Hindlimb muscle (tissue), 1 donor: ENCODE results near the gene FARSA. TPM values are rescaled to one million over a fixed set of nuclear protein-coding genes. Genes with fewer than 3 reads are reported as not detected.
"Not testable (repeated sequence)": the region's sequence is repeated elsewhere in the genome, so short reads cannot be mapped to it uniquely, and the experiment has no call there.

Source experiments
- DNase-seq: peaks from one replicate; pipeline ENCODE4 v3.0.0-alpha.2; 2013
- polyA plus RNA-seq: library from polyadenylated mRNA; unstranded; fragments of 120-200 nt; gene quantifications from one replicate; pipeline ENCODE4 v1.2.1, GENCODE V29; 2013; ENCODE audit not compliant: insufficient read length

Gene FARSA
- polyA plus RNA-seq, 1 donor: 43.3 TPM

DNA sequence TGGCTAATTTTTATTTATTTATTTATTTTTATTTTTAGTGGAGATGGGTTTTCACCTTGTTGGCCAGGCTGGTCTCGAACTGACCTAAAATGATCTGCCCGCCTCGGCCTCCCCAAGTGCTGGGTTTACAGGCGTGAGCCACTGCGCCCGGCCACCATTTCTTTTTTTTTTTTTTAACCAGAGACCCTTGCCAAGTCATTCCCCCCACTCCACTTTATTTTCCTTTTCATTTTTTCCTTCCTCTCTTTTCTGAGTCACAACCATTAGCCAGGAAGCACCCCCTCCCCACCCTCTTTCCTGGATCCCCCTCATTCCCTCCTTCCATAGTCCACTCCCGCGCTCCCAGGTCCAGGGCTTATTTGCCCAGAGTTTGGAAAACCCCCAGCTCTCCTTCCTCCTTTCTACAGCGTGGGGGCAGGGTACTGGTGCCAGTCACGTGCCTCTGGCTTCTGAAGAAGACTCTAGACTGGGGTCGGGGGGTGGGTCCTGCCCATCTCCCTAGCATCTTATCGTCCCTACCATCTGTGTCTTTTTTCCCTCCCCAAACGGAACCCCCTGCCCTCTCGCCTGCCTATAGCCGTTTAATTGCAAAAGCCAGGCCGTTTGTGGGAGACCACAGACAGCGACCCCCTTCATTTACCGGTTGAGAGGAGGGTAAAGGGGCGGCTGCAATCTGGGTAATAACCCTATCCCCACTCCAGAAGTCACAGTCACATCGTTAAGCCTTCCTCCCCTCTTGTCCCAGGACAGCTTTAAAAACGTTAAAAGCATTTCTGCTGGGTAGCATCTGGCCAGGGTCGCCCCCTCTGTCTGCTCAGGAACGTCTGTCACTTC is 3.8 kb upstream of the FARSA start:
- no peak for DNase-seq

DNA sequence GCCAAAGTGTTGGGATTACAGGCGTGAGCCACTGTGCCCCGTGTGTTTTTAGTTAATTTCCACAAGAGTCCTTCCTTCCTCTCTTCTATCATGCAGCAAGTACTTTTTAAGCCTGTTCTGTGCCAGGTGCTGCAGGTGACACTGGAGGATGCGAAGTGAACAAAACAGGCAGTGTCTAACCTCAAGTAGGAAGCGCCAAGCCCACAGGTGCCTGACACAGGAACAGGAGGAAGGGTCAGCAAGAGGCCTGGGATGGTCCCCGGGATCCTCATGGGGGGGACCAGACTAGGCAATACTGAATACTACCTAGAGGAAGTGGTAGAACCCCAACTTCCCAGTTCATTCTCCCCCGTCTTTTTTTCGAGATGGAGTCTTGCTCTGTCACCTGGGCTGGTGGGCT is 3.1 kb upstream of the FARSA start:
- DNase-seq: no peak

GRCh38 chr19:12935071-12935470 is 1.6 kb upstream of the FARSA start:
- no peak for DNase-seq

DNA sequence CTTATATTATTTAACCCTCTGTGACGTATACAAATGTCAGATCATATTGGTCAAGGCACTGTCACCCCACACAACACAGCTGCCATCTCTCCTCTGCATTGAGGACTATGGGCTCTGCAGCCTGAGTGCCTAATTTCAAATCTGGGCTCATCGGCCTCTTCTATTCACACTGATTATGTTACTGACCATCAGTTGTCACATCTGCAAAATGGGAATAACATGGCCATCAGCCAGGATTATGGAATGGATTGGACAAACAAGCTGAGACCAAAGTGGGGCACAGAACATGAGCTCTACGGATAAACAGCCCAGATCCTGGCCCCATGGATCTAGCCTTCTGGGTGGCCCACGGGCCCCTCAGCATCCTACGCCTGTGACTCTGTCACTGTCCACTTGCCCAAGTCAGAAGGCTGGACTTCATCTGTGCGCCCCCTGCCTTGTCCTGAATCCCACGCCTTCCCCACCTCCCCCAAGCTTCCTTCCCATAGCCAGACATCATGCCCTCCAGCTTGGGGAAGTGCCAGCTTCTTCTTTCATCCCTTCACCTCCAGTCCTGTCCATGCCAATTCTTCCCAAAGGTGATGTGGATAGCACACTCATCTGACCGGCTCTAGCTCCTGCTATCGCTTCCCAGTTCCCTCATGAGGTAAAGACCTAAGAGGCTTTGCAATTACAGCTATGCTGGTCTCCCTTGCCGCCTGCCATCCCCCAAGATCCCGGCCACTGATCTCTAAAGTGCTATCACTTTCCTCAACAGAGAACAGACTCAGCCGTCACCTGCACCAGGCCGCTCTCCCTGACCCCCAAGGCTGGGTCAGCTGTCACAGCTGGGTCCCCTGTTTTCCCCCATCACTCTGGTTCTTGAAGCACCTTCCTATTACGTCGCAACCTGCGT is 872 bp downstream of the FARSA start:
- no peak for DNase-seq

GRCh38 chr19:12930002-12930645 is 3.4 kb downstream of the FARSA start:
- DNase-seq: no peak

- DNase-seq: no peak
These were observed 8.7 kb downstream of the FARSA start for GRCh38 chr19:12924621-12925310.

DNA sequence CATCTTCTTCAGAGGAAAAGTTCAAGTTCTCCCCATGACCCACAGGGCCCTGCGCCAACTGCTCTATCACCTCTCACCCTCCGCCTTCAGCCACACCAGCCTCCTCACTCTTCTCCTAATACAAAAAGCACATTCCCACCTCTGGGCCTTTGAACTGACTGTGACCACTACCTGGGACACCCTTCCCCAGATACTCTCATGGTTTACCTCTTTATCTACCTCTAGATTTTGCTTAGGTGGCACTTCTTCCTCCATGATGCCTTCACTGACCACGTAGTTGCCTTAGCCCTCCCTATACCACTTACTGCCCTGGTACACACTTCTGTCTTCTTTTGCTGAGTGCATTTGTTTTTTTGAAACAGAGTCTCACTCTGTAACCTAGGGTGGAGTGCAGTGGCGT is 10.6 kb downstream of the FARSA start:
- no peak for DNase-seq

DNA sequence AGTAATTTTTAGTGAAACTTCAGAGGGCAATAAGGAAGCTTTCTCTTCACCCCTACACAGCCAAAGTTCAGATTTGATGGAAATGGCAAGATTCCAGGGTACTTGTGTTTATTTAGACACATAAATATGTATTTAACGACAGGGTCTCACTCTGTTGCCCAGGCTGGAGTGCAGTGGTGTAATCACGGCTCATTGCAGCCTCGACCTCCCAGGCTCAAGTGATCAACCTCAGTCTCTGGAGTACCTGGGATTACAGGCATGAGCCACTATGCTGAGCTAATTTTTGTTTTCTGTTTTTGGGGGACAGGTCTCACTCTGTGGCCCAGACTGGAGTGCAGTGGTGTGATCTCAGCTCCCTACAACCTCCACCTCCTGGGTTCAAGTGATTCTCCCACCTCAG is 12.5 kb downstream of the FARSA start:
- DNase-seq: no peak

DNA sequence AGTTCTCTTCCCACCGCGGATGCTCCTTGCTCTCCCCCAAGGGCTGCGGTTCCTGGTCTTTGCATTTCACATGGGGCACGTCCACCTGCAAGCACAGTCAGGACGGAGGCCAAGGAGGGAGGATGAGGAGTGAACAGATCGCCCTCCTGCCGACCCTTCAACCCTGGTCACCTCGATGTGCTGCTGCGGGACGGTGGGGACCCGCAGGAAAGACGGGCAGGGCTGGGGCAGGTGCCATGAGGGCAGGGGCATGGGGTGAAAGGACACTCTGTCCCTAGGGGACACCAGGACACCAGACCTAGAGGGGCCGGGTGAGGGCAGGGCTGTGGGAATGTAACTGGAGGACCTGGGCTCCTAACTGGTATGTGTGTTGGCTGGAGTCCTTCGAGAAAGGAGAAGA is 15.3 kb downstream of the FARSA start:
- DNase-seq: no peak

DNA sequence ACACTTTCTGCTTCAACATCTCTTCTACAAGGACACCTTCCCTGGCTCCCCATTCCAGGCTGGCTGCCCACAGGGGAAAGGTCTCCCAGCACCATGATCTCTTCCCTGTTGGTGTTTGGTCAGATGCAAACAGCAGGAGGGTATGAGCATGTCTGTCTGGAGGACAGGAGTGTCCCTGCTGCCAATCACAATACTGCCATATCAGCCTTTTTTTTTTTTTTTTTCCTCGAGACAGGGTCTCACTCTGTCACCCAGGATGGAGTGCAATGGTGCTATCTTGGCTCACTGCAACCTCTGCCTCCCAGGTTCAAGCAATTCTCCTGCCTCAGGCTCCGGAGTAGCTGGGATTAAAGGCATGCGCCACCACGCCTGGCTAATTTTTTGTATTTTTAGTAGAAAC is 17.7 kb downstream of the FARSA start:
- DNase-seq: not testable (repeated sequence)

- DNase-seq: peak; percentile 28
These were observed 19.4 kb downstream of the FARSA start for GRCh38 chr19:12913851-12914690.

- DNase-seq: peak; percentile 74
These were observed 20.4 kb downstream of the FARSA start for GRCh38 chr19:12913011-12913561.

- DNase-seq: no peak
These were observed 20.9 kb downstream of the FARSA start for GRCh38 chr19:12912571-12912970.

DNA sequence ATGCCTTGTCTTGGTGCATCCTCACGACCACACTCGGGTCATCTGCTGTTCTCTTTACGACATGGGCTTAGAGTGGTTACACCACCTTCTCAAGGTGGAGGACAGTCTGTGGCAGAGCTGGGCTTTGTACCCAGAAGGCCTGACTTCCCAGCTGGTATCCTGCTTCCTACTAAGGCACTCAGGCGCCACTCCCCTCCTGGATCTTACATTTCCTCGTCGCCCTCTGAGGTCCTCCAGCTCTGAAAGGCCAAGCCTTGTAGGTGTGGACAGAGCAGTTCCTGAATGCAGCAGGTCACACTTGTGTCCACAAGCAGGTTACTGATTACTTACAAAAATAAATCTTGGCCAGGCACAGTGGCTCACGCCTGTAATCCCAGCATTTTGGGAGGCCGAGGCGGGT is 26.3 kb downstream of the FARSA start:
- no peak for DNase-seq

- no peak for DNase-seq
These were observed 33.5 kb downstream of the FARSA start for GRCh38 chr19:12899891-12900518.

DNA sequence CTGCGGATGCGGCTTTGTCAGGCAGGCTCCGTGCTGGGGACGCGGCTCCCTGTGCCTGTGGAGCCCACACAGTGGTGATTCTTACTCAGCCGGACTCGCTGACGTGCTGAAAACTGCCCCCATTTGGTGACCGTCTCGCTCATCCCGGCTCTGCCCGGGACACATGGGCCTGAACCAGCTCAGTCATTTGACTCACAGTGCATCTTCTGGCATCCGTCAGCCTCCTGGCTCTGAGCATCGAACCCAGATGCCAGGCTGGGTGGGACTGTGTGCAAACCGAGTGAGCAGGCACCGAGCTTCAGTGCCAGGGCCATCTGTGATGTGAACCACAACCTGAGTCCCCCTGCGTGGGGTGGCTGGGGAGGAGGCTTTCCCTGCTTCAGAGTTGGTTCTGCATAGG is 37.1 kb downstream of the FARSA start:
- no peak for DNase-seq

DNA sequence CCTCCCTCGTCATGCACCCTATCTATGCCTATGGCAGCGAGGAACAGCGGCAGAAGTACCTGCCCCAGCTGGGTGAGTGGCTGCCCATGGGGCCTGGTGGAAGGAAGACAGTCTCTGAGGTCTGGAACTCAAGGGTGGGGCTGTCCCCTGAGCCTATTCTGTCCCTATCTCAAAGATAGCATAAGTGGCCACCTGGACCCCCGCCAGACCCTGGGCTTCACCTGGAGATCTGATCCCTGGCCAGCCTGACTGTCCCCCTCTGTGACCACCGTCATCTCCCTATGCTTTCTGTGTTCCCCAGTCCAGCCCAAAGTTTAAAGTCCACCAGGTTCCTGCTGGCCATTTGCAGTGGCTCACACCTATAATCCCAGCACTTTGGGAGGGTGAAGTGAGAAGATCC is 39.9 kb downstream of the FARSA start:
- no peak for DNase-seq

DNA sequence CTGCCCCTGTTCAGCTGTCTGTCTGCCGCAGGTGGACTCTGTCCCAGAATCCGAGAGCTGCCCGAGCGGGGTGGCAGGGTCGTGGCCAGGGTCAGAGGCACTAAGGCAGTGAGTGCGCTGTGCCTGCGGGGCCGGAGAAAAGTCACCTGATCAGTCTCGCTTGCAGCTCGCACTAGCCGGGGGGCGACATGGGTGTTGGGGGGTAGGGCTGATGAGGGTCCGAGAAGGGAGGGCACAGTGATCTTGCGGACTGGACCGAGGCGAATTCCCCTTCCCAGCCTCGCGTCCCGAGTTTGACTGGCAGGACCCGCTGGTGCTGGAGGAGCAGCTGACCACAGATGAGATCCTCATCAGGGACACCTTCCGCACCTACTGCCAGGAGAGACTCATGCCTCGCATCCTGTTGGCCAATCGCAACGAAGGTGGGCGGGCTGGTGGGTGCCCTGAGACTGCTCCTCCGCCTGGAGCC is 41.9 kb downstream of the FARSA start:
- no peak for DNase-seq

GRCh38 chr19:12890787-12891552 is 42.5 kb downstream of the FARSA start, which contains the start of gene GCDH:
GCDH (plus strand) TSS chr19:12891160; CDS start chr19:12891305, 145 bp downstream.
- peak; percentile 96 for DNase-seq
